ENCODE data around the gene PIGV.

The PIGV gene

DNA sequence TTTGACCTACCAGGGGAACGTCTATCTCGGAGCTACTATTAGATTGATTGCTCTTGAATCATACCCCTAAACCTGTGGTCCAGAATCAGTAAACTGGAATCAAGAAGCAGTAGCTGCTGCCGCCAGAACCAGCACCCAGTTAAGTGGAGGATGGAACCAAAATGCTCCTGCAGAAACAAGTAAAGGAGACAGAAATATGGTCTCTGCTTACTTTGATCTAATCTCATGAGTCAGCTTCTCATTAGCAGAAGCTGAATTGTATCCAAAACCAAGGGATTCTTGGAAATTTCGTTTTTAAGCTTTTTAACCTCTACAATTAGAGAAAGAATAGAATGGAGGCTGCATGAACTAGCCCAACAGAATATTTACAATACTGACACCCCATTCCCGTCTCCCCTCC lies 42.6 kb upstream of the PIGV start:
- no peak overlapping the region for H3K4me3 ChIP-seq (ENCODE audit: low read depth, low read length)
- TF ChIP-seq, protein P1, sequence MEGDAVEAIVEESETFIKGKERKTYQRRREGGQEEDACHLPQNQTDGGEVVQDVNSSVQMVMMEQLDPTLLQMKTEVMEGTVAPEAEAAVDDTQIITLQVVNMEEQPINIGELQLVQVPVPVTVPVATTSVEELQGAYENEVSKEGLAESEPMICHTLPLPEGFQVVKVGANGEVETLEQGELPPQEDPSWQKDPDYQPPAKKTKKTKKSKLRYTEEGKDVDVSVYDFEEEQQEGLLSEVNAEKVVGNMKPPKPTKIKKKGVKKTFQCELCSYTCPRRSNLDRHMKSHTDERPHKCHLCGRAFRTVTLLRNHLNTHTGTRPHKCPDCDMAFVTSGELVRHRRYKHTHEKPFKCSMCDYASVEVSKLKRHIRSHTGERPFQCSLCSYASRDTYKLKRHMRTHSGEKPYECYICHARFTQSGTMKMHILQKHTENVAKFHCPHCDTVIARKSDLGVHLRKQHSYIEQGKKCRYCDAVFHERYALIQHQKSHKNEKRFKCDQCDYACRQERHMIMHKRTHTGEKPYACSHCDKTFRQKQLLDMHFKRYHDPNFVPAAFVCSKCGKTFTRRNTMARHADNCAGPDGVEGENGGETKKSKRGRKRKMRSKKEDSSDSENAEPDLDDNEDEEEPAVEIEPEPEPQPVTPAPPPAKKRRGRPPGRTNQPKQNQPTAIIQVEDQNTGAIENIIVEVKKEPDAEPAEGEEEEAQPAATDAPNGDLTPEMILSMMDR (conservative IDR thresholded peaks at IDR 0.05; ENCODE audit: low read depth, low read length) = no peak
- peak; percentile 31 for DNase-seq (ENCODE audit: low read depth)

DNA sequence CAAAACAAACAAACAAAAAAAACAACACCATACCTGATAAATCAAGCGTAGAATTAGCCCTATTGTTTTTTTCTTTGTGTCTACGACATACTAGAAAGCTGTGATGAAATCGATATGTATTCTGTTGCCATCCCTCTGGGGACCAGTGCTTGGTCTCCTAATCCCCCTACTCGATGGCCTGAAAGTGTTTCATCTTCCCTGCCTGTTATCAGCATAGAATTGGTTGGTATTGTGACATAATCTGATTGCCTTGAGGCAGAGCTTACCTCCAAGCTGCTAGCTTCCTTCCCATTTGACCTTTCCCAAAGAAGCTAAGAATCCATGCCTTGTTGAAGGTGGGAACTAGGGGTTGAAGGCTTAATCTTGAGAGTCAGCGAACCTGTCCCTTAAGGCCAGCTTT lies 40.7 kb upstream of the PIGV start:
- no peak for DNase-seq (ENCODE audit: low read depth)
- H3K4me3 ChIP-seq (ENCODE audit: low read depth, low read length) = no peak overlapping the region
- TF ChIP-seq, protein P1 (conservative IDR thresholded peaks at IDR 0.05; ENCODE audit: low read depth, low read length) = no peak

DNA sequence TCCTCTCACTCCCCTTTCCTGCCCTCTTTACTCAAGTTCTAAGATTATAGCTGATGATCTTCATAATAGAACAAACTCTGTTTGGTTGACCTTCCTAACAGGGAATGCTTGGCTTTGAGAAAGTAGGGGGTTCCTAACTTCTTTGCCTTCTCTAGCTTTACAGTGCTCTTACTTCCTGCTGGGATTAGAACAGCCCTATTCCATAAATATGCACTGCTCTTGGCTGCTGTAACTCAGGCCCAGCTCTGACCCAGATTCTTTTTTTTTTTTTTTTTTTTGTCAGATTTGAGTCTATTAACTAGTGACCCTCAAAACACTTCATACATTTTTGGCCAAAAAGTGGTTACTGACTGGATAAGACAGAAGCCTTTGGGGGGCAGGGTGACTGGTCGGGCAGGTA lies 39.4 kb upstream of the PIGV start:
- TF ChIP-seq, protein P1 (conservative IDR thresholded peaks at IDR 0.05; ENCODE audit: low read depth, low read length) = no peak
- H3K4me3 ChIP-seq (ENCODE audit: low read depth, low read length) = no peak overlapping the region
- DNase-seq (ENCODE audit: low read depth) = no peak

DNA sequence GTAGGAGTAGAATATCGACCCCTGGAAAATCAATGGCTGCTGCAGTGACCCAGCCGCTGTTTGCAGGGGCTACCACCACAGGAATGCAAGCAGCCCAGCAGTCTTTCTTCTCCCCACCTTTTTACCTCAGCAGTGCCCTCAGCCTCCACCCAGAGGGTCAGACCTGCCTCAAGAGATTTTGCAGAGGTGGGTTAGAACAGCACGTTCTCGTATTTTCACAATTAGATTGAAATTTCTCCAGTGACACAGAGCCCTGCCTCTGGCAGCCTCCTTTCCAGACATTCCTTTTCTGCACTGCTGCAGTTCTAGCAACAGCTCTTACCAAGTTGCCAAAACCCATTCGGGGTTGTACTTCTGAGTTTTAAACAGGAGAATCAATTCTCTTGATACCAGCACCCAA lies 38.3 kb upstream of the PIGV start:
- H3K4me3 ChIP-seq (ENCODE audit: low read depth, low read length) = no peak overlapping the region
- TF ChIP-seq, protein P1 (conservative IDR thresholded peaks at IDR 0.05; ENCODE audit: low read depth, low read length) = no peak
- no peak for DNase-seq (ENCODE audit: low read depth)

DNA sequence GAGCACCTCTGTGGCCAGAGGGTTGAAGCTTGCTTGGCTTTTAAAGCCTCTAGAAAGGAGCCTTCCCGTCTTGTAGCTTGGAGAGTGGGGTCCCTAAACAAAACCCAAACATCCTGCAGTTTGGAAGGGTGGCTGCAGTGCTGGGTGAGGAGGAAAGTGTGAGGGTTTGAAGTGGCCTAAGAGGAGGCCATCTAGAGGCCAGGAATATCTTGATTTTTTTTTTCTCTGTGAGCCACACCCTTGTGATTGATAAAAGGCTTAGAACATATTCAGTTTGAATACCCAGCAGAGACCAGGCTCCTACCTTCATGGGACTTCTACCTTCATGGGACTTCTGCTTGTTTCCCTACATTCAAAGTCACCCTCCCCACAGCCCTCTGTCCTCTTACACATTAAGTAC lies 37.3 kb upstream of the PIGV start:
- H3K4me3 ChIP-seq (ENCODE audit: low read depth, low read length) = no peak overlapping the region
- TF ChIP-seq, protein P1 (conservative IDR thresholded peaks at IDR 0.05; ENCODE audit: low read depth, low read length) = peak; percentile 3
- DNase-seq (ENCODE audit: low read depth) = no peak

DNA sequence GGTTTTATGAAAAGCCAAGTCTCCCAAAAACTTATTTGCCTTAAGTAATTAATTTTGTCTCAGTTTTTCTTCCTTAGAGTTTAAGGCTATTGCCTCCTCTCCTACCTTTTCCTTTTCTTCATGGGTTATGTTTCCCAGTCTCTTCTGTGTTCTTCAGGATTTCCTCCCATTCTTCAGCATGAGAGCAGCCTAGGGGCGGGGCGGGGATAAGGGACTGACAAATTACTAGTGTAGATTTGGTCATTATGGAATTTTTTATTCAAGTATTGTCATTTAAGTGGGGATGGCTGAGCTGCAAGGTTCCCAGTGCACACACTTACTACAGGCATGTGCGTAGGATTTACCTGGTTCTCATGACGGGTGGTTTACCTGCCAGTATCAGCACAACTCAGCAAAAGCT lies 35.2 kb upstream of the PIGV start:
- H3K4me3 ChIP-seq (ENCODE audit: low read depth, low read length) = no peak overlapping the region
- TF ChIP-seq, protein P1 (conservative IDR thresholded peaks at IDR 0.05; ENCODE audit: low read depth, low read length) = no peak
- no peak for DNase-seq (ENCODE audit: low read depth)

DNA sequence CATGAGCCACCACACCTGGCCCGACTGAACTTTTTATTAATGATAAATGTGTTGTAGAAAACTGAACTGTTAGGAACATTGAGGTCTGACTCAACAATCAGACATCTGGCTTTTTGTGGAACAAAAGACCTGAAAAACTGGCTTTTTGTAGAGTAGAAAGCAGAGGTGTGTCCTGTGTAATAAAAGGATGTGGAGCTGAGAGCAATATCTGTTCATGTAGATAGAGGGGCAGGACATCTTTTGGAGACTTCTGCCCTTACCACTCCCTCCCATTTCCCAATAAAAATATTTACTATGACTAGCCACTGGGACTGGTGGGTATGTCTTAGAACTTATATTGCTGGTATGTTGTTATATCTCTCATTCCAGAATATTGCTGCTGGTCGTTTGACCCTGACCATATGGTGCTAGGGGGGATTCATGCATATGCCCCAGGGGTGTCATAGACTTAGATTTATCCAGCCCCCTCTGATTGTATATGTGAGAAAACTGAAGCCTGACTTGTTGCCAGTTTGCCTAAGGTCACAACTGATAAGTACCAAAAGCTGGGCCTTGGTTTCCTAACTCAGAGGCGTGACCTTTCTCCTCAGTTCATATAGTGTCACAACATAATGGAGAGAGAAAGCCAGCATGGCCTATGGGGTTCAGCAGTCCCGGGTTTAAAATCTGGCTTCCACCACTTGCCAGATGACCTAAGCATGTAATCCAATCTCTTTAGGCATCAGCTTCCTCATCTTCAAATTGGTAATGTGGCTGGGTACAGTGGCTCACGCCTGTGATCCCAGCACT lies 33.5 kb upstream of the PIGV start:
- no peak for DNase-seq (ENCODE audit: low read depth)
- no peak overlapping the region for H3K4me3 ChIP-seq (ENCODE audit: low read depth, low read length)
- TF ChIP-seq, protein P1 (conservative IDR thresholded peaks at IDR 0.05; ENCODE audit: low read depth, low read length) = no peak

All from choroid plexus epithelial cell (primary cell).